Karpas-422 (cell line): ENCODE results near the gene LRRC75A. TPM values are rescaled to one million over a fixed set of nuclear protein-coding genes. Genes with fewer than 3 reads are reported as not detected.

Source experiments
- DNase-seq: peaks from one replicate; pipeline ENCODE4 v3.0.0-alpha.2; 2015
- H2AFZ ChIP-seq: fragments of 200-600 bp; sonication (generic); 2 replicates; pipeline ENCODE4 v1.6.1; 2014; ENCODE audit warnings: antibody characterized with exemption, low read length, mixed read lengths
- H3K27ac ChIP-seq: fragments of 200-600 bp; sonication (generic); 2 replicates; pipeline ENCODE4 v1.5.1; 2014; ENCODE audit warnings: mild to moderate bottlenecking, low read length, moderate library complexity
- H3K27me3 ChIP-seq: fragments of 200-600 bp; sonication (generic); 2 replicates; pipeline ENCODE4 v1.6.1; 2014; ENCODE audit warnings: low read length, mixed read lengths
- H3K36me3 ChIP-seq: fragments of 200-600 bp; sonication (generic); 2 replicates; pipeline ENCODE4 v1.6.1; 2014; ENCODE audit warnings: low read length, mixed read lengths; ENCODE audit not compliant: insufficient read depth
- H3K4me1 ChIP-seq: fragments of 200-600 bp; sonication (generic); 2 replicates; pipeline ENCODE4 v1.6.1; 2014; ENCODE audit warnings: mild to moderate bottlenecking, low read length, mixed read lengths
- H3K4me2 ChIP-seq: fragments of 200-600 bp; sonication (generic); 2 replicates; pipeline ENCODE4 v1.6.1; 2014; ENCODE audit warnings: low read length, low read depth, mild to moderate bottlenecking; ENCODE audit not compliant: poor library complexity, severe bottlenecking
- H3K4me3 ChIP-seq: fragments of 200-600 bp; sonication (generic); 2 replicates; pipeline ENCODE4 v1.5.1; 2014; ENCODE audit warnings: mild to moderate bottlenecking, antibody characterized with exemption, low read length, mixed read lengths
- H3K79me2 ChIP-seq: fragments of 200-600 bp; sonication (generic); 2 replicates; pipeline ENCODE4 v1.6.1; 2014; ENCODE audit warnings: mild to moderate bottlenecking, low read length, mixed read lengths
- H3K9ac ChIP-seq: fragments of 200-600 bp; sonication (generic); 2 replicates; pipeline ENCODE4 v1.6.0; 2014; ENCODE audit warnings: low read length
- H3K9me2 ChIP-seq: fragments of 200-600 bp; sonication (generic), shearing (Covaris generic); replicated peaks from 2 replicates; pipeline ENCODE4 v1.6.0; 2014; ENCODE audit warnings: mild to moderate bottlenecking, low read length, moderate library complexity; ENCODE audit not compliant: insufficient read depth
- H3K9me3 ChIP-seq: fragments of 300-700, 200-600 bp; sonication (generic); 2 replicates; pipeline ENCODE4 v1.6.1; 2014; ENCODE audit warnings: low read length, mixed read lengths
- H4K20me1 ChIP-seq: fragments of 200-600 bp; sonication (generic); 2 replicates; pipeline ENCODE4 v1.6.1; 2014; ENCODE audit warnings: mild to moderate bottlenecking, antibody characterized with exemption, low read length, low read depth; ENCODE audit not compliant: insufficient read depth
- total RNA-seq: library from RNA; depleted of rRNA; stranded (reverse); fragments of >200 nt; shearing (Covaris generic); gene quantifications from 2 replicates; pipeline ENCODE4 v1.2.3, GENCODE V29; 2014; ENCODE audit warnings: low replicate concordance

LRRC75A gene
- total RNA-seq, 1 experiment from 2014 or later = 2.4 TPM

DNA sequence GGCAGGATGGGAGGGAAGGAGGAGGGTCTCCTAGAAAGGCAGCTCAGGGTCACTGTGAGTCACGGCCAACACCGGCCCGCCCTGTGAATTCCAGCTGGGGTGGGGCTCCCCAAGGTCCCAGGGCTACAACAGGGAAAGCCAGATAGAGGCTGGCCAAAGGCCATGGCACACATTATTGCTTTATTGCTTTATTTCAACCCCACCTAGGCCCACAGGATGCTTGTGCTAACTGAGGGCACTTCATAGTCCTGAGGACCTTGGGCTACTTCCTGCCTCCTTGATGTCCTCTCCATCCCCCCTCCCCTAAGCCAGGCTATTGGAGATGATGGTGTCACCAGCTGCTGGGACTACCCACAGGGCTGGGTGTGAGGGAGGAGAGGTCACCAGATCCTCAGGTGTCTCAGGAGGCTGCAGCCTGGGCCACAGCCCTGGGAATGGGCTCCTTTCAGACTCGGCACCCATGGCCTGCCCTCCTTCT lies 26.1 kb downstream of the LRRC75A start:
- no peak overlapping the region for H3K9ac ChIP-seq
- no peaks in the 10 kb centered on the region for H3K27me3 ChIP-seq
- no peaks in the 10 kb centered on the region for H3K79me2 ChIP-seq
- no peaks in the 10 kb centered on the region for H3K36me3 ChIP-seq
- no peaks in the 10 kb centered on the region for H4K20me1 ChIP-seq
- H3K4me2 ChIP-seq = no peak overlapping the region
- no peak overlapping the region for H2AFZ ChIP-seq
- DNase-seq = no peak
- H3K9me3 ChIP-seq = no peaks in the 10 kb centered on the region
- no peak overlapping the region for H3K27ac ChIP-seq
- no peaks in the 10 kb centered on the region for H3K4me1 ChIP-seq
- no peaks in the 10 kb centered on the region for H3K9me2 ChIP-seq
- no peak overlapping the region for H3K4me3 ChIP-seq

DNA sequence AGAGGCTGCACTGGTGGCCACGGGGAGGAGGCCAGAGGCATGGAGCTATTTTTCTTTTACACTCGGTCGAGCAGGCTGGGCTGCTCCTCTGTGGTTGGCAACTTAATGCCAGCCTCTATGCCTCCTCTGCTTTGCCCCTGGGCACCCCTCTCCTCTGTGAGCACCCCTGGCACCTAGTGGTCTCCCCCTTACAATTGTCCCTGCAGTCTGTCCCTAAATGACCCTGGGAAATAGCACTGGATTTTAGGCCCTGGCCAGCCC lies 27.0 kb downstream of the LRRC75A start:
- no peaks in the 10 kb centered on the region for H3K79me2 ChIP-seq
- no peaks in the 10 kb centered on the region for H3K27me3 ChIP-seq
- DNase-seq = no peak
- no peaks in the 10 kb centered on the region for H3K9me3 ChIP-seq
- H2AFZ ChIP-seq = no peak overlapping the region
- no peaks in the 10 kb centered on the region for H4K20me1 ChIP-seq
- no peak overlapping the region for H3K9ac ChIP-seq
- H3K9me2 ChIP-seq = no peaks in the 10 kb centered on the region
- no peaks in the 10 kb centered on the region for H3K4me1 ChIP-seq
- no peak overlapping the region for H3K27ac ChIP-seq
- no peak overlapping the region for H3K4me2 ChIP-seq
- no peak overlapping the region for H3K4me3 ChIP-seq
- H3K36me3 ChIP-seq = no peaks in the 10 kb centered on the region

- H3K9me2 ChIP-seq = no peaks in the 10 kb centered on the region
- no peak overlapping the region for H3K9ac ChIP-seq
- H3K36me3 ChIP-seq = no peaks in the 10 kb centered on the region
- no peak overlapping the region for H3K27ac ChIP-seq
- no peak for DNase-seq
- no peaks in the 10 kb centered on the region for H3K4me1 ChIP-seq
- H3K79me2 ChIP-seq = no peaks in the 10 kb centered on the region
- H3K27me3 ChIP-seq = no peaks in the 10 kb centered on the region
- H4K20me1 ChIP-seq = no peaks in the 10 kb centered on the region
- H3K4me2 ChIP-seq = no peak overlapping the region
- no peak overlapping the region for H2AFZ ChIP-seq
- H3K4me3 ChIP-seq = no peak overlapping the region
- H3K9me3 ChIP-seq = no peaks in the 10 kb centered on the region
Measured at GRCh38 chr17:16464303-16465051, 27.5 kb downstream of the LRRC75A start.

DNA sequence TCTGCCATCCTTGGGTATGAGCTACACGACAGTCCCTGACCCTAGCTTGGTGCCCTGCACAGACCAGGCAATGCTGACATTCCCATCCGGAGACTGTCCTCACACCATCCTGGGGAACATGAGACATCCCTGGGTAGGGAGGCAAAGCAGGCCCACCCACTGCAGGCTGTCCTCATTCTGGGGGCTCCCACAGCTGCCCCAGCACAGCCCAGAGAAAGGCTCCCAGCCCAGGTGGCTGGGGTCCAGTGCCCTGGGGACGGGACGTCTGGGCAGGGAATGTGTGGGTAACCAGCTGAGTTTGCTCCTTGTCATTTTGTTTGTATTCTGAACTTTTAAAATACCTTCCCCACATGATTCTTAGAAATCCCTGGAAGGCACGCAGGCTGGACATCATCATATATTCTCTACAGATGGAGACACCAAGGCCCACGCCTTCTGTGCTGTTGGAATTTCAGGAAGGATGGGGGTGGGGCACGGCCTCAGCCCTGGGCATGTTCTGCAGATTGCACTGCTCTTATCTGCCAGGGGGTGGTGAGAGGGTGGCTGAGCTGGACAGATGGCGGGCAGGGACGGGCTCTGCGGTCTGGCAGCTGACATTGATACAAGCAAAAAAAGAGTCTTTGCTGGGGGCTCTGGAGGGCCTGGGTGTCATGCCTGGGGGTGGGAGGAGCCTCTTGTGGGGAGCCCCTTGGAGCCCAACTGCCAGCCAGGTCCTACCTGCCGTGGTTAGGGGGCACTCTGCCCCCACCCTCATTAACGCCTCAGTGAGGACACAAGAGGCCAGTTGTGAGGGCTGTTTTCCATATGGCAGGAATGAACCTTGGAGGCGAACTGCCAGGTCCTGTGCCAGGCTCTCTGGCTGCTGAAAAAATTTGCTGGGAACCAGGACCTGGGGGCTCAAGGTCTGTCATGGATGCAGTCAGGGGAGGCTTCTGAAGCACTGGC lies 28.4 kb downstream of the LRRC75A start:
- H3K9ac ChIP-seq = no peak overlapping the region
- H3K4me1 ChIP-seq = no peaks in the 10 kb centered on the region
- H3K27me3 ChIP-seq = no peaks in the 10 kb centered on the region
- H3K36me3 ChIP-seq = no peaks in the 10 kb centered on the region
- no peak overlapping the region for H3K4me3 ChIP-seq
- H3K9me3 ChIP-seq = no peaks in the 10 kb centered on the region
- no peaks in the 10 kb centered on the region for H4K20me1 ChIP-seq
- no peak for DNase-seq
- H2AFZ ChIP-seq = no peak overlapping the region
- H3K9me2 ChIP-seq = no peaks in the 10 kb centered on the region
- H3K79me2 ChIP-seq = no peaks in the 10 kb centered on the region
- no peak overlapping the region for H3K27ac ChIP-seq
- no peak overlapping the region for H3K4me2 ChIP-seq

DNA sequence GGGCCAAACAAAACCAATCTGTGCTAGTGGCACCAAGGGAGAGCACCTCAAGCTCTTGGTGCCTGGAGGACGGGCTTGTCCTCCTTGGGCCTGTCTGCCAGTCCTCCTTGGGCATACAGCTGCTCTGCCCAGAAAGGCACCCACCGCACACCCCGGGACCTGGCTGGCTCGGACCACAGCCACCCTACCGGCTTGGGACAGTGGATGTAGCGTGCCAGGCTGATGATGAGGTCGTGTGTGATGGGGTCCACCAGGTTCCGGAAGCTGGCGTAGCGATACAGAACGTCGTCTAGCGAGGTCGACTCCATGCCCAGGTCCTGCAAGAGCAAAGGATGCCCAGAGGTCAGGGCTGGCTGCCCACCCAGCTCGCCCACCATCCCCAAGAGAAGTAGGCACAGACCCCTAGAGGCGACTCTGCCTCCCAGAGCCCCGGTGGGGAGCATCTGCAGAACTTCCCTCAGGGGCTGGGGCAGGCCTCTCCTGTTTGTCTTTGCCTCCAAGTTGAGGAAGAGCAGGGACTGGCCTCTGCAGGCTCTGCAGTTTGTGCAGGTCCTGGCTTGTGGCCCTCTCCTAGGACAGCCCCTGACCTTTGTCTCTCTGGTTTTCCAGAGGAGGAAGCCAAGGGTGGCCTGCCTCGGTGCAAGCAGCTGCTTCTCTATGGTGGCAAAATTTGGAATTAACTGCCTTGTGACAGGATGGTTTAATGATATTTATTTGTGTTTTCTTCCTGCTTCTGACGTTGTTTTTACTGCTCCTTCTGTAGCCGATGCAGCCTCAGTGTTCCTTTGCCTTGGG lies 29.7 kb downstream of the LRRC75A start:
- Histone ChIP-seq H3K27ac (no peak overlapping the region), H3K4me3 (no peak overlapping the region), H3K4me1 (no peaks in the 10 kb centered on the region), H3K79me2 (no peaks in the 10 kb centered on the region), H3K4me2 (no peak overlapping the region), H3K9ac (no peak overlapping the region), H2AFZ (no peak overlapping the region), H4K20me1 (no peaks in the 10 kb centered on the region), H3K9me2 (no peaks in the 10 kb centered on the region), H3K36me3 (no peaks in the 10 kb centered on the region), H3K27me3 (no peaks in the 10 kb centered on the region), H3K9me3 (no peaks in the 10 kb centered on the region)
- DNase-seq = no peak

- Histone ChIP-seq H3K27ac (no peak overlapping the region), H2AFZ (no peak overlapping the region), H3K9me3 (no peaks in the 10 kb centered on the region), H3K27me3 (no peaks in the 10 kb centered on the region), H4K20me1 (no peaks in the 10 kb centered on the region), H3K9ac (no peak overlapping the region), H3K4me2 (no peak overlapping the region), H3K4me1 (no peaks in the 10 kb centered on the region), H3K4me3 (no peak overlapping the region), H3K36me3 (no peaks in the 10 kb centered on the region), H3K9me2 (no peaks in the 10 kb centered on the region), H3K79me2 (no peaks in the 10 kb centered on the region)
- no peak for DNase-seq
Measured at GRCh38 chr17:16461606-16461866, 30.5 kb downstream of the LRRC75A start.

GRCh38 chr17:16460796-16461605 lies 31.0 kb downstream of the LRRC75A start:
- Histone ChIP-seq H3K9me2 (no peaks in the 10 kb centered on the region), H3K27ac (no peak overlapping the region), H3K4me3 (no peak overlapping the region), H3K4me2 (no peak overlapping the region), H3K27me3 (no peaks in the 10 kb centered on the region), H3K79me2 (no peaks in the 10 kb centered on the region), H3K36me3 (no peaks in the 10 kb centered on the region), H3K4me1 (no peaks in the 10 kb centered on the region), H2AFZ (no peak overlapping the region), H3K9me3 (no peaks in the 10 kb centered on the region), H4K20me1 (no peaks in the 10 kb centered on the region), H3K9ac (no peak overlapping the region)
- DNase-seq = no peak
